Tibial nerve (tissue), 4 donors: ENCODE measurements around the gene SPRY4.

Experiments
- CTCF ChIP-seq, 5 experiments: fragments of 200-600 bp in 3 of 5; fragments of 450-650 bp in 2 of 5; sonication (generic) in 3 of 5; IDR thresholded peaks; one replicate each; pipeline ENCODE4 v1.5.1; 2016 to 2019; ENCODE audit warnings: antibody characterized with exemption in 5 of 5, mild to moderate bottlenecking in 3 of 5, moderate library complexity in 2 of 5
- EP300 ChIP-seq, 2 donors: sonication (generic); formaldehyde crosslinking; IDR thresholded peaks; one replicate each; pipeline ENCODE4 v1.6.1; 2017; ENCODE audit warnings: antibody characterized with exemption in 2 of 2, mild to moderate bottlenecking in 1 of 2
- POLR2A ChIP-seq, 2 donors: fragments of 450-650 bp; IDR thresholded peaks; one replicate each; pipeline ENCODE4 v1.6.1; 2017; ENCODE audit warnings: antibody characterized with exemption in 2 of 2, mild to moderate bottlenecking in 2 of 2, moderate library complexity in 2 of 2

GRCh38 chr5:142298789-142299188 lies 26.0 kb downstream of the SPRY4 start:
- TF ChIP-seq EP300 (IDR thresholded peaks at IDR 0.05), result no peak
- TF ChIP-seq CTCF (IDR thresholded peaks at IDR 0.05), result no peak
- no peak for TF ChIP-seq POLR2A (IDR thresholded peaks at IDR 0.05)
